Activated T-helper 17 cell treated with anti-CD3 and anti-CD28 coated beads, Interleukin-2, amount 50 U/mL, for 72 hours (primary cell): ENCODE data around the gene LYRM7. TPM values are rescaled to one million over a fixed set of nuclear protein-coding genes. Genes with fewer than 3 reads are reported as not detected.
"Not testable (repeated sequence)": the region's sequence is repeated elsewhere in the genome, so short reads cannot be mapped to it uniquely, and the experiment has no call there.

ENCODE experiments used
- ATAC-seq: fragments of 150-1000 bp; cut with Tn5 transposase; replicated peaks from 2 replicates; pipeline ENCODE4 v1.10.0; 2021; ENCODE audit warnings: mild to moderate bottlenecking, moderate library complexity
- H3K27ac Mint-ChIP-seq: one replicate; pipeline ENCODE4 v1.8.0; 2022; ENCODE audit warnings: mixed read lengths
- H3K27me3 Mint-ChIP-seq: one replicate; pipeline ENCODE4 v1.8.0; 2022; ENCODE audit warnings: mixed read lengths
- H3K36me3 Mint-ChIP-seq: one replicate; pipeline ENCODE4 v1.8.0; 2022; ENCODE audit warnings: low read depth, mild to moderate bottlenecking, mixed read lengths
- H3K4me1 Mint-ChIP-seq: one replicate; pipeline ENCODE4 v1.8.0; 2022; ENCODE audit warnings: mixed read lengths
- H3K4me3 Mint-ChIP-seq: one replicate; pipeline ENCODE4 v1.8.0; 2022; ENCODE audit warnings: mild to moderate bottlenecking, mixed read lengths
- H3K9me3 Mint-ChIP-seq: one replicate; pipeline ENCODE4 v1.8.0; 2022; ENCODE audit warnings: mixed read lengths
- total RNA-seq, 2 donors: library from RNA; stranded (reverse); gene quantifications; one replicate each; pipeline ENCODE4 v1.2.3, GENCODE V29; 2022

The LYRM7 gene
- 10 to 100 TPM; 14.2 to 19.9 TPM for total RNA-seq

DNA sequence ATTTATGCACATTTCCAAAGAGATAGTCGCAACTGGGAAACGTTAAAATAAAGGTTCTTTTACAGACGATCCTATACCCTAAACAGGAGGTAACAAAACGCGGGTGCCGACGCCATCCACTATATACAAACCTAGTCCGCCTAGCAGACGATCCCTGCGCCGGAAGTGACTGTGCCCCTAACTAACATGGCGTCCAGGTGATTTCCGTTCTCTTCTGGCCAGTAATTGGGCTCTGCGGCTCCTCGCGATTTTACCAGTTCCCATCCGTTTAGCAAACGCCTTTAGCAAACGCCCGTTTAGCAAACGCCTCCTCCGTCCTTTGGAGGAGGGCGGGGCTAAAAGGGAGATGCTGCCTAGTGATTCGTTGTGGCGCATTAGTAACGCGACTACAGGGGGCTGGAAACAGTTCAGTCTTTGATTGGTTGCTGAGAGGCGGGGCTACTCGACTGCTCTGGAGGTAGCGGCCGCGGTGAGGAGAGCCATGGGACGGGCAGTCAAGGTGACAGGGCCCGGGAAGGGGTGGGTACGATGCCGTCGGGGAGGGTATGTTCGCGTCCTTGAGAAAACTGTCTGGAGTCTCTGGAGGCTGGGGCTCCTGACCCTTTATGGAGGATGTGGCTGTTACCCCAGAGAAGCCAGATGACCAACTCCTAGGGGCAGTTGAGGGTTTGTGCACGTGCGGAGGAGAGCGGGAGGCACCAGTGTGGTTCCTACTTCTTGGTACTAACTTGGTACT lies at the start of gene LYRM7:
Gene LYRM7, plus strand, starts transcription at position 405 of the 736 bp plus-strand sequence. Its CDS starts 77 bp downstream, at position 482.
- Mint-ChIP-seq H3K36me3 (peaks cover 4% of the 10 kb centered on the region), H3K4me3 (peak within 1 kb of the TSS; percentile 92), H3K4me1 (peaks cover 27% of the 10 kb centered on the region), H3K27ac (peak within 1 kb of the TSS; percentile 91), H3K9me3 (no peaks in the 10 kb centered on the region), H3K27me3 (no peaks in the 10 kb centered on the region)
- ATAC-seq, result peak; percentile 97

DNA sequence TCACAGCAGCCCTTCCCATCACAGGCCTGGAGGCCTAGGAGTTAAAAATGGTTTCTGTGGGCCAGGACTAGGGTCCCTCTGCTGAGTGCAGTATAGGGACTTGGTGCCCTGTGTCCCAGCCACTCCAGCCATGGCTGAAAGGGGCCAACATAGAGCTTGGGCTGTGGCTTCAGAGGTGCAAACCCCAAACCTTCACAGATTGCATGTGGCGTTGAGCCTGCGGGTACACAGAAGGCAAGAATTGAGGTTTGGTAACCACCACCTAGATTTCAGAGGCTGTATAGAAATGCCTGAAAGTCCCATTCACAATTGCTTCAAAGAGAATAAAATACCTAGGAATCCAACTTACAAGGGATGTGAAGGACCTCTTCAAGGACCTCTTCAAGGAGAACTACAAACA lies 43.5 kb upstream of the LYRM7 start:
- not testable (repeated sequence) for H3K36me3 Mint-ChIP-seq, H3K4me1 Mint-ChIP-seq, ATAC-seq

DNA sequence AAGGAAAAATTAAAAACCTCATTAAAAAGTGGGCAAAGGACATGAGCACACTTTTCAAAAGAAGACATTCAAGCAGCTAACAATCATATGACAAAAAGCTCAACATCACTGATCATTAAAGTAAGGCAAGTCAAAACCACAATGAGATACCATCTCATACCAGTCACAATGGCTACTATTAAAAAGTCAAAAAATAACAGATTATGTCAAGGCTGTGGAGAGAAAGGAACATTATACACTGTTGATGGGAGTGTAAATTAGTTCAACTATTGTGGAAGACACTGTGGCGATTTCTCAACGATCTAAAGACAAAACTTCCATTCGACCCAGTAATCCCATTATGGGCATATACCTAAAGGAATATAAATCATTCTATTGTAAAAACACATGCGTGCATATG lies 41.4 kb upstream of the LYRM7 start:
- Mint-ChIP-seq H3K4me1 (no peaks in the 10 kb centered on the region), H3K9me3 (no peaks in the 10 kb centered on the region), H3K27me3 (no peaks in the 10 kb centered on the region), H3K4me3 (no peak overlapping the region), H3K27ac (no peak overlapping the region), H3K36me3 (no peaks in the 10 kb centered on the region)
- ATAC-seq, result no peak

More for the DNA sequence above, 43.5 kb upstream of the LYRM7 start:
- not testable (repeated sequence) for H3K4me3 Mint-ChIP-seq, H3K27ac Mint-ChIP-seq, H3K27me3 Mint-ChIP-seq, H3K9me3 Mint-ChIP-seq

DNA sequence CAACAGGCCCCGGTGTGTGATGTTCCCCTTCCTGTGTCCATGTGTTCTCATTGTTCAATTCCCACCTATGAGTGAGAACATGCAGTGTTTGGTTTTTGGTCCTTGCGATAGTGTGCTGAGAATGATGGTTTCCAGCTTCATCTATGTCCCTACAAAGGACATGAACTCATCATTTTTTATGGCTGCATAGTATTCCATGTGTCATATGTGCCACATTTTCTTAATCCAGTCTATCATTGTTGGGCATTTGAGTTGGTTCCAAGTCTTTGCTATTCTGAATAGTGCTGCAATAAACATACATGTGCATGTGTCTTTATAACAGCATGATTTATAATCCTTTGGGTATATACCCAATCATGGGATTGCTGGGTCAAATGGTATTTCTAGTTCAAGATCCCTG lies 37.7 kb upstream of the LYRM7 start:
- ATAC-seq, H3K27ac Mint-ChIP-seq, H3K4me1 Mint-ChIP-seq, H3K4me3 Mint-ChIP-seq, H3K27me3 Mint-ChIP-seq, H3K9me3 Mint-ChIP-seq, H3K36me3 Mint-ChIP-seq: not testable (repeated sequence)

DNA sequence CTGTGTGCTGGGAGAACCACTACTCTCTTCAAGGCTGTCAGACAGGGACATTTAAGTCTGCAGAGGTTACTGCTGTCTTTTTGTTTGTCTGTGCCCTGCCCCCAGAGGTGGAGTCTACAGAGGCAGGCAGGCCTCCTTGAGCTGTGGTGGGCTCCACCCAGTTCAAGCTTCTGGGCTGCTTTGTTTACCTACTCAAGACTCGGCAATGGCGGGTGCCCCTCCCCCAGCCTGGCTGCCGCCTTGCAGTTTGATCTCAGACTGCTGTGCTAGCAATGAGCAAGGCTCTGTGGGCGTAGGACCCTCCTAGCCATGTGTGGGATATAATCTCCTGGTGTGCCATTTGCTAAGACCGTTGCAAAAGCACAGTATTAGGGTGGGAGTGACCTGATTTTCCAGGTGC lies 32.3 kb upstream of the LYRM7 start:
- H3K27me3 Mint-ChIP-seq, H3K4me3 Mint-ChIP-seq, H3K27ac Mint-ChIP-seq, H3K9me3 Mint-ChIP-seq, H3K4me1 Mint-ChIP-seq, H3K36me3 Mint-ChIP-seq, ATAC-seq: not testable (repeated sequence)

DNA sequence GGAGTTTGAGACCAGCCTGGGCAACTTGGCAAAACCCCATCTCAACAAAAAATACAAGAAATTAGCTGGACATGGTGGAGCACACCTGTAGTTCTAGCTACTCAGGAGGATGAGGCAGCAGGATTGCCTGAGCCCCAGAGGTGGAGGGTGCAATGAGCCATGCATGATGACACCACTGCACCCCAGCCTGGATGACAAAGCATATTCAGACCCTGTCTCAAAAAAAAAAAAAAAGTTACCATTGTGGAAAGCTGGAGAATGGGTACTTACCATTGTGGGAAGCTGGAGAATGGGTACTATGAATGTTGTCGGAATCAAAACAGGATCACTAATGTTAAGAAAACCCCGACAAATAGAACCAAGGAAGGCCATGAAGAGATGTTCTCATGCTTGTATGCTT lies 31.4 kb upstream of the LYRM7 start:
- no peak for ATAC-seq
- Mint-ChIP-seq H3K9me3 (peaks cover 9% of the 10 kb centered on the region), H3K4me1 (no peaks in the 10 kb centered on the region), H3K27ac (no peak overlapping the region), H3K4me3 (no peak overlapping the region), H3K36me3 (no peaks in the 10 kb centered on the region), H3K27me3 (no peaks in the 10 kb centered on the region)

DNA sequence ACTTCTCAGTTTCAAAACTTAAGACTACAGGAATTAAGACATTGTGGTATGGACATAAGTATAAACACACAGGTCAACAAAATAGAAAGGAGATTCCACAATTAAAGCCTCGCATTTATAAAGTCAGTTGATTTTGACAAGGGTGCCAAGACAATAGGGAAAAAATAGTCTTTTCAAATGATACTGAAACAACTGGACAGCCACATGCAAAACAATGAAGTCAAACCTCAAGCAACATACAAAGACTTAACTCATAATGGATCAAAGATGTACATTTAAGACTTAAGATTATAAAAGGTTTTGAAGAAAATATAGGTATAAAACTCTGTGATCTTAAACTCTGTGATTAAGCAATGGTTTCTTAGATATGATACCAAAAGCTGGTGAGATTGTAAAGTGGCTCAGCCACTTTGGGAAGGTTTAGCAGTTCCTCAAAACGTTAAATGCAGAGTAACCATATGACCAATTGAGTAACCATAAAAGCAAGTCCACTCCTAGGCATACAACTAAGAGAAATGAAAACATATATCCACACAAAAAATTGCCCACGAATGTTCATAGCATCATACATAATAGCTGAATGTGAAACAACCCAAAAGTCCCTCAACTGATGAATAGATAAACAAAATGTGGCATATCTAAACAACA lies 27.6 kb upstream of the LYRM7 start:
- Mint-ChIP-seq H3K4me3 (no peak overlapping the region), H3K27me3 (no peaks in the 10 kb centered on the region), H3K27ac (no peak overlapping the region), H3K36me3 (no peaks in the 10 kb centered on the region), H3K9me3 (peaks cover 3% of the 10 kb centered on the region), H3K4me1 (no peaks in the 10 kb centered on the region)
- ATAC-seq, result no peak

DNA sequence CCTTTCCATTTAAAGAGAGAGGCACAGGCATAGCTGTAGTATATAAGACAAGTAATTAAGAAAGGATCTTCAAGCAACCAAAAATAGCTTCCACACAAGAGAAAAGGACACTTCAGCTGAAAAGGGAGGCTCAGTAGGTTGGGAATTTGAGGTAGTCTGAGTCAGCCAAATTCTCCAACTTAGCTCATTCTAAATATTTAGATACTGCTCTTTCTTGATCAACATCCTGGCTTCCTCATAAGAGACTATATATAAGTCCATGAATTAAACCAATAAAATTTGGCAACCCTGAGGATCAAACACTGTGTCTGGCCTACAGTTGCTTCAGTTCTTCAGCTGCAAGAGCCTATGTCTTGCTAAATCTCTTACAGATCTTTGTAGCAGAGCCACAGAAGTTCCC lies 23.5 kb upstream of the LYRM7 start:
- H3K27ac Mint-ChIP-seq, result no peak overlapping the region
- no peaks in the 10 kb centered on the region for H3K36me3 Mint-ChIP-seq
- H3K9me3 Mint-ChIP-seq, result no peaks in the 10 kb centered on the region
- H3K4me3 Mint-ChIP-seq, result no peak overlapping the region
- H3K27me3 Mint-ChIP-seq, result no peaks in the 10 kb centered on the region
- H3K4me1 Mint-ChIP-seq, result no peaks in the 10 kb centered on the region
- ATAC-seq, result no peak

DNA sequence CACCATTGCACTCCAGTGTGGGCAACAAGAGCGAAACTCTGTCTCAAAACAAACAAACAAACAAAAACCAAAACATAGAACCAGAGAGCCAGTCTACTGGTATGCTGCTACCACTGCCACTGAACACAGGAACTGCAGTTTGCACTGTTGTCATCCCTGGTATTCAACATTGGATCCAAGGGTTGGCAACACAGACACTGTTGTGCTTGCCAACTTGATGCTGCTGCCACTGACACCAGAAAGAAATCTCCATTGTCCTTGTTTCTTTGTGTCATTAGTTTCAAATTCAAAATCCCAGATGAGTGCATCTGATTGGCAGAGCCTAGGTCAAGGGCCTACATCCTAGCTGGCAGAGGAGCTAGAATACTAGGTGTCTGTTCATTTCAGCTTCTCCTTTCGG lies 21.9 kb upstream of the LYRM7 start:
- no peaks in the 10 kb centered on the region for H3K4me1 Mint-ChIP-seq
- H3K36me3 Mint-ChIP-seq, result no peaks in the 10 kb centered on the region
- H3K4me3 Mint-ChIP-seq, result no peak overlapping the region
- no peaks in the 10 kb centered on the region for H3K9me3 Mint-ChIP-seq
- no peaks in the 10 kb centered on the region for H3K27me3 Mint-ChIP-seq
- no peak for ATAC-seq
- no peak overlapping the region for H3K27ac Mint-ChIP-seq

DNA sequence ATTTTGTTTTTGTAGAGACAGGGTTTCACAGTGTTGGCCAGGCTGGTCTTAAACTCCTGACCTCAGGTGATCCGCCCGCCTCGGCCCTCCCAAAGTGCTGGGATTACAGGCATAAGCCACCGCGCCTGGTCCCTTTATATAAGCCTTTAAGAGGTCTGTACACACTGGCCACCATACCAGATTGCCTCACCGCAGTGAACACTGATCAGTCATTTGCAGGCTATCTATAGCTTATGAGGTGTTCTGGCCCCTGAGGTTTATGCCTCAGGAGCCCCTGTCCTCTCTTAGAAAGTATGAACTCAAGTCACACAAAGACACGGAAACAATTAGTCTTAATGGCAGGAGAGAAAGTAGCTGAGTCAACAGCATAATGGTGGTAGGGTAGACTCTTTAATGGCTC lies 20.3 kb upstream of the LYRM7 start:
- no peaks in the 10 kb centered on the region for H3K36me3 Mint-ChIP-seq

DNA sequence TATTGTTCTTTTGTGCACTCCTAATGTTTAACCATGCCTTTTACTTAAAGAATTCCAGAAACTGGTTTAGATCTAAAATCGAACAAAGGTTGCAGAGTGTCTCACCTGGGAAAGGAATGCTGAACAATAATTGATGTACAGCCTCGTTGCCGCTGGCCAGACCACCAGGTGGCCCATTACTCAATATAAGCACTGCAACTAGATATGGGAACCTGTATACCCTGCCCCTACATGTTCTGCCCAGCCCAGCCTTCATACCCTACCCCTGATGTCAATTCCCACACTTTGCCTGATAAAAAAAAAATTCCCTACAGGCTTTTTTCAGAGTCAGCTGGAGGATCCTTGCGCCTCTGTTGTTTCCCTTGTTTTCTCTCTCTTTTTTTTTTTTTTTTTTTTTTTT lies 19.5 kb upstream of the LYRM7 start:
- Mint-ChIP-seq H3K4me1 (no peaks in the 10 kb centered on the region), H3K9me3 (no peaks in the 10 kb centered on the region), H3K27ac (no peak overlapping the region), H3K27me3 (no peaks in the 10 kb centered on the region), H3K36me3 (peaks cover 2% of the 10 kb centered on the region), H3K4me3 (no peak overlapping the region)
- no peak for ATAC-seq

More for the DNA sequence above, 20.3 kb upstream of the LYRM7 start:
- no peaks in the 10 kb centered on the region for H3K27me3 Mint-ChIP-seq
- no peak for ATAC-seq
- no peak overlapping the region for H3K27ac Mint-ChIP-seq
- H3K4me1 Mint-ChIP-seq, result no peaks in the 10 kb centered on the region
- H3K9me3 Mint-ChIP-seq, result no peaks in the 10 kb centered on the region
- no peak overlapping the region for H3K4me3 Mint-ChIP-seq

DNA sequence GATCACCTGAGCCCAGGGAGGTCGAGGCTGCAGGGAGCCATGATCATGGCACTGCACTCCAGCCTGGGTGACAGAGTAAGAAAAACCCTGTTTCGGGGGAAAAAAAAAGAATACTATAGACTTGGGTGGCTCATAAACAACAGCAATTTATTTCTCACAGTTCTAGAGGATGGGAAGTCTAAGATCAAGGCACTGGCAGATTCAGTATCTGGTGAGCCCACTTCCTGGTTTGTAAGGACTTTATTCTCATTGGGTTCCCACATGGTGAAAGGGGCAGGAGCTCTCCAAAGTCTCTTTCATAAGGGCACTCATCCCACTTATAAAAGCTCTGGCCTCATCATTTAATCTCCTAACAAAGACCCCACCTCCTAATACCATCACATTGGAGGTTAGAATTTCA lies 14.4 kb upstream of the LYRM7 start:
- no peak for ATAC-seq
- Mint-ChIP-seq H3K9me3 (no peaks in the 10 kb centered on the region), H3K4me3 (no peak overlapping the region), H3K36me3 (peaks cover 52% of the 10 kb centered on the region), H3K27ac (peak overlapping the region; percentile 54), H3K4me1 (peaks cover 10% of the 10 kb centered on the region), H3K27me3 (no peaks in the 10 kb centered on the region)

DNA sequence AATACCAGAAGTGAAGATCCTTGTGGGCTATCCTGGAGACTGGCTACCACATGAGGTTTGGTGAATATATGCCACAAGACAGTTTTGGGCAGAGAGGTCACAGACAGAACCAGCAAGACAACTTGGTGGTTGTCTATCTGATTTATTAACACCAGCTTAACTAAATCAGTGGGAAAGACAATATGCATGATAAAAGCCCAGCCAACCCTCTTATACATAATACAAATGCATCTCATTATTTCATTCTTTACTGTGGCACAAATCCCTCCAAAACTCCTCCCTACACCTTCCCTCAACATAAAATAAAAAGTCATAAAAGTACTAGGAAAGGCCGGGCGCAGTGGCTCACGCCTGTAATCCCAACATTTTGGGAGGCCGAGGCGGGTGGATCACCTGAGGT lies 13.8 kb upstream of the LYRM7 start:
- H3K27ac Mint-ChIP-seq, result no peak overlapping the region
- no peak for ATAC-seq
- H3K27me3 Mint-ChIP-seq, result no peaks in the 10 kb centered on the region
- peaks cover 58% of the 10 kb centered on the region for H3K36me3 Mint-ChIP-seq
- no peaks in the 10 kb centered on the region for H3K9me3 Mint-ChIP-seq
- peaks cover 15% of the 10 kb centered on the region for H3K4me1 Mint-ChIP-seq
- H3K4me3 Mint-ChIP-seq, result no peak overlapping the region

DNA sequence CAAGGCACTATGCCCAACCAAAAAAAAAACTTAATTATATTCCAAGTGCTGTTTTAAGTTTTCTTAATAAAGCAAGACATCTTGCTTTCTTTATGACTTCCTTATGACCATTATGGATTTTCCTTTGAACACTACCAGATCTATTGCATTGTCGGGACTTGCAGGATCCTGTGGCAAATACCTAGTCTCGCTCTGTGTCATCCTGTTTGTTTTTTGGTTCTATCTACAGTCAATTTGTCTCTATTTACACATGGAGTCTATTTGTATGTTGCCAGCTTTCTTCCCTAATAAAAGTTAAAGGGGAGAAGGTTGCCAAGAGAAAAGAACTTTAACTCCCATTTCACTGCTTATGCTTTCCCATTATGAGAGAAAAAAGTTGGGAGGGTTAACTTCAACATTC lies 10.6 kb upstream of the LYRM7 start:
- Mint-ChIP-seq H3K4me1 (peaks cover 26% of the 10 kb centered on the region), H3K9me3 (no peaks in the 10 kb centered on the region), H3K27me3 (no peaks in the 10 kb centered on the region), H3K27ac (peak overlapping the region; percentile 26), H3K36me3 (peaks cover 86% of the 10 kb centered on the region), H3K4me3 (peak overlapping the region; percentile 95)
- ATAC-seq, result no peak

DNA sequence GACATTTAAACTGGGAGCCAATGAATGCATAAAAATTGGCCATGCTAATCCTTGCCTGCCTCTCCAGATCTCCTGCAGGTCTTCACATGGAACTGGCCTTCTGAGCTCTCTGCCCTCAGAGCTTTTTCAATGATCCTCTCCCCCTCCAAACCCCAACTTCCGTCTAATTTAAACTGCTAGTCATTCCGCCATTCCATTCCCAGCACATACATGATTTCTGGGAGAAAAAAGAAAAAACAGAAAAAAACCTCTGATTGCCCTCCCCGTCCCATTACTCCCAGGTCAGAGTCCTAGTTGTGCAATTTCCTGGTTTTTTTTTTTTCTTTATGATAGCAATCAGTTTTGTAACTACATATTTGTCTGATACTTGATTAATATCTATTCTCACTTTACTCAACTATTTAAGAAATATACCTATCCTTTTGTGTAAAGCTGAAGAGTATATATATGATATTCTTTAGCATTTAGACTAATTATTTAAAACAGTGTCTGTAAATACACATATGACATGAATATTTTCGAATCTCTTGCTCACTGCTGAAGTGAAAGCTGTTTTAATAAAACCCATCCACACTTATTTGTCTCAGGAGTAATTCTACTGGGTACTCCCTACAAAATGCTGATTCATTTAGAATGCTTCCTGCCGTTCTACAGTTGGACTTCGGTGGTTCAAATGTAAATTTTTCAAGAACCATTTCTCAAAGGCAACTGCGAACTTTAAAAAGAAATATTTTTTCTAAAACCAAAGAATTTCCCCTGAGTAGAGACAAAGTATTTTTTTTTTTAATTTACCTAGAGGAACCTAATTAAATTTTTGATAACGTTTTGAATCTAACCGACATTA lies 7.2 kb upstream of the LYRM7 start:
- Mint-ChIP-seq H3K27ac (peak overlapping the region; percentile 96), H3K4me1 (peaks cover 40% of the 10 kb centered on the region), H3K4me3 (peak overlapping the region; percentile 95), H3K9me3 (no peaks in the 10 kb centered on the region), H3K36me3 (peaks cover 72% of the 10 kb centered on the region), H3K27me3 (no peaks in the 10 kb centered on the region)
- ATAC-seq, result no peak
